ENCODE results near the gene ALDOB.

DNA sequence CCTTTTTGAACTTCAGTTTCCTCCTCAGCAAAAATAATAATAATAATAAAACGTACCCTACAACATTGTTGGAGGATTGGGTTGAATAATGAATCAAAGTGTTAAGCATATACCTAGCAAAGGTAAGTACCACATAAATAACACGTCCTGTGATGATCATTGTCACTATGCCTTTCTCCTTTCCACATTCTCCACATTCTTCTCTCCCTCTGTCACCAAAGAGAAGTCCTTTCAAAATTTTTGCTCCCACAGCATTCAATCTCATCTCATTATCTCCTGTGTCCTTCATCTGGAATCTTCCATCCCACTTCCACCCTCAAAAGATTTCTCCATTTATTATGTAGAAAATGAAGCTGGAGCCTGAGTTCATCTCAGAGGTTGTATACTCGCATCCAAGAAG is 7.2 kb upstream of the ALDOB start:
- no peak for TF ChIP-seq POLR2A (IDR thresholded peaks at IDR 0.05; ENCODE audit: low read depth, low read length)
- no peak for TF ChIP-seq POLR2AphosphoS5 (IDR thresholded peaks at IDR 0.05; ENCODE audit: low read depth, low read length)
- TF ChIP-seq SPI1 (IDR thresholded peaks at IDR 0.05; ENCODE audit: low read depth, low read length) = no peak
- TF ChIP-seq POU2F2 (IDR thresholded peaks at IDR 0.05; ENCODE audit: low read depth, low read length) = no peak
- TF ChIP-seq TAF1 (IDR thresholded peaks at IDR 0.05; ENCODE audit: low read depth, low read length) = no peak
- no peak for TF ChIP-seq PAX5 (IDR thresholded peaks at IDR 0.05; ENCODE audit: insufficient read depth, low read length, severe bottlenecking)
